Tibial nerve (tissue), 4 donors: Measurements from ENCODE around the gene FSD1.

Source experiments
- EP300 ChIP-seq, 2 donors: sonication (generic); formaldehyde crosslinking; IDR thresholded peaks; one replicate each; pipeline ENCODE4 v1.6.1; 2017; ENCODE audit warnings: antibody characterized with exemption in 2 of 2, mild to moderate bottlenecking in 1 of 2
- POLR2A ChIP-seq, 2 donors: fragments of 450-650 bp; IDR thresholded peaks; one replicate each; pipeline ENCODE4 v1.6.1; 2017; ENCODE audit warnings: antibody characterized with exemption in 2 of 2, mild to moderate bottlenecking in 2 of 2, moderate library complexity in 2 of 2
- TF ChIP-seq, protein P1 (sequence below), 5 experiments: fragments of 200-600 bp in 3 of 5; fragments of 450-650 bp in 2 of 5; sonication (generic) in 3 of 5; IDR thresholded peaks; one replicate each; pipeline ENCODE4 v1.5.1; 2016 to 2019; ENCODE audit warnings: antibody characterized with exemption in 5 of 5, mild to moderate bottlenecking in 3 of 5, moderate library complexity in 2 of 5

DNA sequence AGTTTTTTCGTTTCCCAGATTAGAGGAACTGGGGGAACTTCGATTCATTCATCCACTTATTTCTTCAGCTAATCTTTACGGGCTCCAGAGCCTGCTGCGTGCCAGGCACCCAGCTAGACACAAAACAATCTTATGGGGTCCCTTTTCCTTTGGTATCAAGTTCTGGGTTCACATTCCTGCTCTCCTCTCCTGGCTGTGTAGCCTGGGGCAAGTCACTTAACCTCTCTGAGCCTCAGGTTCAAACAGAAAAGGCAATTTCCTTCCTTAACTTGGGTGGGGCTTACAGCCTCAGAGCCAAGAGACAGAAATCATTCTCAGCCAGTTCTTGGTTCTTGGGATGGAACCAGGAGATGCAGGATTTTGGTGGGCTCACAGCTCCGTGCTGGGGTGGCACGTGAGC is 19.4 kb upstream of the FSD1 start:
- TF ChIP-seq, protein P1, sequence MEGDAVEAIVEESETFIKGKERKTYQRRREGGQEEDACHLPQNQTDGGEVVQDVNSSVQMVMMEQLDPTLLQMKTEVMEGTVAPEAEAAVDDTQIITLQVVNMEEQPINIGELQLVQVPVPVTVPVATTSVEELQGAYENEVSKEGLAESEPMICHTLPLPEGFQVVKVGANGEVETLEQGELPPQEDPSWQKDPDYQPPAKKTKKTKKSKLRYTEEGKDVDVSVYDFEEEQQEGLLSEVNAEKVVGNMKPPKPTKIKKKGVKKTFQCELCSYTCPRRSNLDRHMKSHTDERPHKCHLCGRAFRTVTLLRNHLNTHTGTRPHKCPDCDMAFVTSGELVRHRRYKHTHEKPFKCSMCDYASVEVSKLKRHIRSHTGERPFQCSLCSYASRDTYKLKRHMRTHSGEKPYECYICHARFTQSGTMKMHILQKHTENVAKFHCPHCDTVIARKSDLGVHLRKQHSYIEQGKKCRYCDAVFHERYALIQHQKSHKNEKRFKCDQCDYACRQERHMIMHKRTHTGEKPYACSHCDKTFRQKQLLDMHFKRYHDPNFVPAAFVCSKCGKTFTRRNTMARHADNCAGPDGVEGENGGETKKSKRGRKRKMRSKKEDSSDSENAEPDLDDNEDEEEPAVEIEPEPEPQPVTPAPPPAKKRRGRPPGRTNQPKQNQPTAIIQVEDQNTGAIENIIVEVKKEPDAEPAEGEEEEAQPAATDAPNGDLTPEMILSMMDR (IDR thresholded peaks at IDR 0.05) = no peak
- TF ChIP-seq POLR2A (IDR thresholded peaks at IDR 0.05) = no peak
- no peak for TF ChIP-seq EP300 (IDR thresholded peaks at IDR 0.05)
